ENCODE results near the gene PDE6C. TPM values are rescaled to one million over a fixed set of nuclear protein-coding genes. Genes with fewer than 3 reads are reported as not detected.

Gene PDE6C
- total and polyA plus RNA-seq, 2 of the 4 experiments (the other 2 are of a cell fraction) = not detected

GRCh38 chr10:93577565-93577964, 34.8 kb upstream of the PDE6C start:
- POLR2A ChIA-PET (ENCODE audit: unreplicated experiment) = no interaction called here
- no TSS peak for BruUV-seq (replicated peaks)

More at GRCh38 chr10:93577565-93577964, 34.8 kb upstream of the PDE6C start:
- no peaks in the 10 kb centered on the region for H3K36me3 ChIP-seq (ENCODE audit: control insufficient read depth, insufficient read depth, low read length)
- ATAC-seq (ENCODE audit: low read depth) = no peak
- no peak overlapping the region for H3K4me3 ChIP-seq (ENCODE audit: insufficient read depth, low read depth, low read length)
- H3K79me1 ChIP-seq (ENCODE audit: low read depth in 1 of 2, low read length in 2 of 2) = no peaks in the 10 kb centered on the region
- no peak overlapping the region for H2BK15ac ChIP-seq (ENCODE audit: low read depth, low read length)
- H3K18ac ChIP-seq (ENCODE audit: low read depth, low read length) = no peak overlapping the region
- H2AK5ac ChIP-seq (ENCODE audit: low read depth, low read length) = no peak overlapping the region
- H4K8ac ChIP-seq (ENCODE audit: low read depth in 2 of 2, low read length in 2 of 2) = no peak overlapping the region
- no peaks in the 10 kb centered on the region for H3K9me1 ChIP-seq (ENCODE audit: insufficient read depth, low read length)
- H3K4me2 ChIP-seq (ENCODE audit: low read depth, low read length) = no peak overlapping the region
- H2AK9ac ChIP-seq (replicated peaks; ENCODE audit: low read depth, low read length, poor library complexity) = no peak overlapping the region
- no peaks in the 10 kb centered on the region for H4K20me1 ChIP-seq (ENCODE audit: insufficient read depth, low read length)
- H4K5ac ChIP-seq (ENCODE audit: low read depth, low read length) = no peak overlapping the region
- intact Hi-C loops (cut with micrococcal nuclease) (no loop called here), dilution Hi-C loops (cut with HindIII; ENCODE audit: low sequenced_read_pairs, unreplicated experiment) (no loop called here), in situ Hi-C loops (cut with MboI; ENCODE audit: low sequenced_read_pairs) (no loop called here)
- no peak overlapping the region for H3K9ac ChIP-seq (ENCODE audit: low read depth, low read length)
- H3K23ac ChIP-seq (ENCODE audit: low read depth, low read length) = no peak overlapping the region
- no peak overlapping the region for H2BK5ac ChIP-seq (ENCODE audit: low read depth, low read length, poor library complexity, severe bottlenecking)
- no peak overlapping the region for H3K4ac ChIP-seq (ENCODE audit: low read depth, low read length)
- WGBS, 2 experiments (ENCODE audit: extremely low coverage in 2 of 2, insufficient read length in 1 of 2) = 40% methylated on average over 1 of the region's 3 CpGs; no CpG with 5 or more reads in 1 of the 2 experiments
- H2BK120ac ChIP-seq (ENCODE audit: low read depth, low read length) = no peak overlapping the region
- H3K9me3 ChIP-seq (ENCODE audit: control insufficient read depth, insufficient read depth, low read length) = peaks cover 4% of the 10 kb centered on the region
- DNase-seq = no peak
- H3K27me3 ChIP-seq (ENCODE audit: control insufficient read depth, insufficient read depth, low read length) = peaks cover 34% of the 10 kb centered on the region
- H2AFZ ChIP-seq (replicated peaks; ENCODE audit: low read length, poor library complexity) = no peak overlapping the region
- H3K56ac ChIP-seq (ENCODE audit: extremely low read depth, insufficient read depth, low read length) = no peak overlapping the region
- no peaks in the 10 kb centered on the region for H3K4me1 ChIP-seq (ENCODE audit: control insufficient read depth, insufficient read depth, low read length)
- CTCF ChIA-PET = no interaction called here
- no peak overlapping the region for H4K91ac ChIP-seq (ENCODE audit: insufficient read depth, low read depth, low read length)
- H3K14ac ChIP-seq (replicated peaks; ENCODE audit: low read depth, low read length) = no peak overlapping the region
- no peak overlapping the region for H2BK20ac ChIP-seq (ENCODE audit: low read depth, low read length)
- TF ChIP-seq USF2 (IDR thresholded peaks at IDR 0.05; ENCODE audit: low read depth, low read length) (no peak), RAD21 (IDR thresholded peaks at IDR 0.05; ENCODE audit: low read length) (no peak)
- no peak overlapping the region for H3K27ac ChIP-seq (ENCODE audit: insufficient read depth, low read length)
